ENCODE data around the gene DUSP8.

GRCh38 chr11:1570896-1571759 is 943 bp downstream of the DUSP8 start:
- TF ChIP-seq EP300 (IDR thresholded peaks at IDR 0.05) (no peak), CTCF (IDR thresholded peaks at IDR 0.05) (no peak)

Measured in sigmoid colon (tissue), 4 donors.